Upper lobe of right lung (tissue), 1 donor: ENCODE data around the gene THSD4. TPM values are rescaled to one million over a fixed set of nuclear protein-coding genes. Genes with fewer than 3 reads are reported as not detected.
"Not testable (repeated sequence)": the region's sequence is repeated elsewhere in the genome, so short reads cannot be mapped to it uniquely, and the experiment has no call there.

Experiments used
- ATAC-seq: fragments of 200-7000 bp; cut with Tn5 transposase; one replicate; pipeline ENCODE4 v1.9.1; 2020; ENCODE audit warnings: mild to moderate bottlenecking, moderate library complexity
- DNase-seq: peaks from one replicate; pipeline ENCODE4 v3.0.0-alpha.2; 2020
- H3K27ac ChIP-seq: fragments of 200-600 bp; one replicate; pipeline ENCODE4 v1.8.0; 2022
- H3K27me3 ChIP-seq: fragments of 200-600 bp; one replicate; pipeline ENCODE4 v1.8.0; 2022; ENCODE audit warnings: mild to moderate bottlenecking
- H3K36me3 ChIP-seq: fragments of 200-600 bp; one replicate; pipeline ENCODE4 v1.8.0; 2022
- H3K4me1 ChIP-seq: fragments of 200-600 bp; one replicate; pipeline ENCODE4 v1.8.0; 2022
- H3K4me3 ChIP-seq: fragments of 200-600 bp; one replicate; pipeline ENCODE4 v1.8.0; 2022; ENCODE audit warnings: mild to moderate bottlenecking
- H3K9me3 ChIP-seq: fragments of 200-600 bp; one replicate; pipeline ENCODE4 v1.8.0; 2022
- CTCF ChIP-seq: fragments of 200-600 bp; IDR thresholded peaks from one replicate; pipeline ENCODE4 v1.8.0; 2022; ENCODE audit warnings: antibody characterized with exemption
- intact Hi-C: fragments of 100-400 bp; cut with DNase I; formaldehyde crosslinking; loops from one replicate; pipeline ENCODE4 v1.11.0; 2022
- total RNA-seq: library from RNA; stranded (reverse); fragmentation: NEBNext Ultra II Directional; extraction: Animal tissue kit (Norgen Biotek cat#: 25700); gene quantifications from one replicate; pipeline ENCODE4 v1.2.1, GENCODE V29; 2021
- donor health status: DM: no; HTN: yes; CAD: no; lungs with severe emphysema.

The THSD4 gene
- total RNA-seq, 1 donor from 2014 or later, result 25.6 TPM

- Histone ChIP-seq H3K27me3 (no peaks in the 10 kb centered on the region), H3K27ac (no peak overlapping the region), H3K36me3 (no peaks in the 10 kb centered on the region), H3K9me3 (no peaks in the 10 kb centered on the region), H3K4me1 (no peaks in the 10 kb centered on the region), H3K4me3 (no peak overlapping the region)
- peak; percentile 36 for ATAC-seq
- no peak for DNase-seq
- intact Hi-C loops, result no loop called here
- TF ChIP-seq CTCF, result no peak
Measured at GRCh38 chr15:71254491-71254890, 139.2 kb downstream of the THSD4 start.

DNA sequence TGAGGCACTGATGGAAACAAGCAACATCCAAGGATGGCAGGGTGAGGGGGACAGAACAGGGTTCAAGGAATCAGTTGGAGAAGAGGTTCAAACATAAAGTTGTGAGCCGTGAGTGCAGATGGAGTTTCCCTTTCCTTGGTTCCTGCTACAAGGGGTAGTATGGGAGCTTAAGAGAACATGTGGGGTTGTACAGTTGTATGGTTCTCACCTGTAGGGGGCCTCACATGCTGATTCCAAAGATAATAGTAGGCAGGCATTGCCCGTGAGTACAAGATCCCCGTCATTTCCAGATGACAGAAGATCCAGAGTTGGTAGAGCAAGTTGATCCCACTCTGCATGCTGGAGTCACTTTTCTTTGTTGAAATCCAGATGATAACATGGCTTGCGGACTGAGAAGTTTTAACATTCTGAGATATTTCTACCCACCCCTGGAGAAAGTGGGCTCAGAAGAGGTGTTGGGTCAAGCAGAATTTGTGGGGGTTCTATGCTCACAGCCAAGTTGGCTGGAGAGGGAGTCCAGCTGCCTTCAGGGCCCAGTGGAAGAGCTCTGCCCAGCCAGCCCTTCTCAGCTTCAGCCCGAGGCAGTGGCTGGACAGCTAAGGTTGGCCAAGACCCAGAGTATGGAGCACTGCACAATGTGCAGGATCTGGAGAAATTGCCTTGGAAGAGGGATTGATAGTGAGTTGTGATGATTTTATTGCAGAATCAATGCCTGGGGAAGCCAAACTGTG lies 141.8 kb downstream of the THSD4 start:
- Histone ChIP-seq H3K27ac (no peak overlapping the region), H3K36me3 (no peaks in the 10 kb centered on the region), H3K4me1 (no peaks in the 10 kb centered on the region), H3K9me3 (no peaks in the 10 kb centered on the region), H3K27me3 (no peaks in the 10 kb centered on the region), H3K4me3 (no peak overlapping the region)
- no peak for TF ChIP-seq CTCF
- no peak for DNase-seq
- ATAC-seq, result peak; percentile 26
- intact Hi-C loops, result no loop called here

DNA sequence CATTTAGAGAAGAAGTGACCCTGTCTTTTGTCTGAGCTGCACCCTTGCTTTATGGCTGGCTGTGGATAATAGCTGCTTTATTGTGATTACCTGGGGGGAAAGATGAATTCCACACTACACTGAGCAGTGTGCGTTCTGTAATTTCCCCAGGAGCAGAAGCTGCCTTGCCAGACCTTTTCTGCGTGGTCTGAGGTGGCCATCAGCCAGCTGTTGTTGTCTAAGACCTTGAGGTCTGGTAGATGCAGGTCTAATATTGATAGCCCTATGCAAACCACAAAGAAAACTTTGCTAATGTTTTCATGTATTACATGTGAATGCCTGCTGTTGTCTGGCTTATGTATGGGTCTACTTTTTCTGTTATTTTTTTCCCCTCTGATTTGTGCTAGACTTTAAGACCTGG lies 144.6 kb downstream of the THSD4 start:
- no peaks in the 10 kb centered on the region for H3K27me3 ChIP-seq
- no peaks in the 10 kb centered on the region for H3K36me3 ChIP-seq
- intact Hi-C loops, result no loop called here
- H3K4me3 ChIP-seq, result no peak overlapping the region
- H3K27ac ChIP-seq, result no peak overlapping the region
- no peaks in the 10 kb centered on the region for H3K9me3 ChIP-seq
- DNase-seq (no peak), ATAC-seq (no peak)
- no peaks in the 10 kb centered on the region for H3K4me1 ChIP-seq
- no peak for TF ChIP-seq CTCF

DNA sequence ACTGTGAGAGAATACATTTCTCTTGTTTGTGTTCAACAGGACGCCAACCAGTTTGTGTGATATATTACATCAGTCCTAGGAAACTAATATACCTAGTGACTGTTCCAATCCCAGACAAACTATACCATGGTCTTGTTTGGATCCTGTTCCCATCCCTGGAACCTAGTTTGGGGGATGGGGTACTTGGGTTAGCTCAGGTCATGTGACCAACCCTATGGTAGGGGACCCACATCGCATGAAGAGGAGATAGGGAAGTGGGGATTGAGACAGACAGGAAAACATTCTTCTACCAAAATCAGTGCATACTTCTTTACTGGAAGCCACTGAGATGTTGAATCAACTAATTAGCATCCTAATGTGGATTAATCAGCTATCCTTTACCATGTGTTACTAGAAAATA lies 146.1 kb downstream of the THSD4 start:
- H3K4me3 ChIP-seq, result no peak overlapping the region
- H3K27me3 ChIP-seq, result no peaks in the 10 kb centered on the region
- H3K36me3 ChIP-seq, result no peaks in the 10 kb centered on the region
- no peak for TF ChIP-seq CTCF
- ATAC-seq, result no peak
- H3K27ac ChIP-seq, result no peak overlapping the region
- no peak for DNase-seq
- H3K9me3 ChIP-seq, result no peaks in the 10 kb centered on the region
- intact Hi-C loops, result no loop called here
- no peaks in the 10 kb centered on the region for H3K4me1 ChIP-seq

DNA sequence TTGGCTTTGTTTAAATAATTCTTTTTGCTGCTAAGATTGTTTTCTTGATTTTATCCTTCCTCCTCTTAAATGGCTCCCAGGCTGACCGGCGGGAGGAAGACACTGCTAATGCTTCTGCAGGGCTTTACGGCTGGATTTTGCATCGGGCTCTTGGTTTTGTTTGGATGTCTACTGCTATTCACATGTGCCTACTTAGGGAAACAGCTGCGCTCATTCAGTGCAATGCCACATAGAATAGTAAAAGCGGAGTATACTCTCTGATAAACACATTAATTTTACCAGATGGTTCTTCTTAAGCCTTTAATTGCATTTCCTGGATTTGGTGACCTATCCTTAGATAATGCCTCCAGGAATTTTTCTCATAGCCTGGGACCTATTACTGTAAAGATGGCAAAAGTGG lies 146.6 kb downstream of the THSD4 start:
- DNase-seq (no peak), ATAC-seq (no peak)
- Histone ChIP-seq H3K9me3 (no peaks in the 10 kb centered on the region), H3K27ac (no peak overlapping the region), H3K4me3 (no peak overlapping the region), H3K36me3 (no peaks in the 10 kb centered on the region), H3K4me1 (no peaks in the 10 kb centered on the region), H3K27me3 (no peaks in the 10 kb centered on the region)
- TF ChIP-seq CTCF, result no peak
- intact Hi-C loops, result no loop called here

GRCh38 chr15:71262599-71262998 lies 147.3 kb downstream of the THSD4 start:
- Histone ChIP-seq H3K27me3 (no peaks in the 10 kb centered on the region), H3K4me3 (no peak overlapping the region), H3K27ac (no peak overlapping the region), H3K9me3 (no peaks in the 10 kb centered on the region), H3K4me1 (no peaks in the 10 kb centered on the region), H3K36me3 (no peaks in the 10 kb centered on the region)
- DNase-seq (no peak), ATAC-seq (no peak)
- intact Hi-C loops, result no loop called here
- no peak for TF ChIP-seq CTCF

DNA sequence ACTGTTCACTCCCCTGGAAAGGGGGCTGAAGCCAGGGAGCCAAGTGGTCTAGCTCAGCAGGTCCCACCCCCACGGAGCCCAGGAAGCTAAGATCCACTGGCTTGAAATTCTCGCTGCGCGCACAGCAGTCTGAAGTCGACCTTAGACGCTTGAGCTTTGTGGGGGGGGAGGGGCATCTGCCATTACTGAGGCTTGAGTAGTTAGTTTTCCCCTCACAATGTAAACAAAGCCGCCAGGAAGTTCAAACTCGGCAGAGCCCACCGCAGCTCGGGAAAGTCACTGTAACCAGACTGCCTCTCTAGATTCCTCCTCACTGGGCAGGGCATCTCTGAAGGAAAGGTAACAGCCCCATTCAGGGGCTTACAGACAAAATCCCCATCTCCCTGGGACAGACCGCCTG lies 150.3 kb downstream of the THSD4 start:
- H3K27ac ChIP-seq, H3K4me1 ChIP-seq, H3K9me3 ChIP-seq, ATAC-seq, H3K4me3 ChIP-seq, intact Hi-C loops, H3K36me3 ChIP-seq, DNase-seq, H3K27me3 ChIP-seq: not testable (repeated sequence)
